Measurements from ENCODE around the gene CMSS1.
A peak's percentile ranks its signal among the peaks of the same experiment; 100 is the strongest.

CMSS1 gene

GRCh38 chr3:99881121-99881524 is 63.5 kb downstream of the CMSS1 start:
- Histone ChIP-seq H3K4me1 (ENCODE audit: insufficient read depth, low read length) (peaks cover 12% of the 10 kb centered on the region; the same call in 1 of the 2 replicates), H3K9me3 (ENCODE audit: control insufficient read depth, insufficient read depth, low read length) (no peaks in the 10 kb centered on the region), H3K9ac (ENCODE audit: low read depth, low read length) (no peak overlapping the region), H3K36me3 (ENCODE audit: insufficient read depth, low read length) (no peaks in the 10 kb centered on the region; the same call in 1 of the 2 replicates)

GRCh38 chr3:99882436-99883137 is 64.9 kb downstream of the CMSS1 start:
- no peaks in the 10 kb centered on the region for H3K9me3 ChIP-seq (ENCODE audit: control insufficient read depth, insufficient read depth, low read length)
- peaks cover 12% of the 10 kb centered on the region; the same call in 1 of the 2 replicates for H3K4me1 ChIP-seq (ENCODE audit: insufficient read depth, low read length)
- no peak overlapping the region for H3K9ac ChIP-seq (ENCODE audit: low read depth, low read length)
- no peaks in the 10 kb centered on the region; the same call in 1 of the 2 replicates for H3K36me3 ChIP-seq (ENCODE audit: insufficient read depth, low read length)

DNA sequence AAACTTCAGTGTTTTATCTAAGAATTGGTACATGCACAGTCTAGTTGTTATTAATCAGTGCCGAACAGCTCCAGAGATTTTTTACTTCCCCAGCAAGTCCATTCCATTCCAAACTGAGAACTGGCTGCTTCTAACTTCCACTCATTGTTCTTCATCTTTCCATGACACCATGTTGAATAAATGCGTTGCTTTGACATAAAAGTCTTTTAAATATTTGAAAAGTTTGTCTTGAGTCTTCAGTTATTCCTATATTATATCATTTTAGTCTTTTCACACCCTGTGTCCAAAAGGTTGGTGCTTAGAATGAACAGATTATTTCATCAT is 65.4 kb downstream of the CMSS1 start:
- Histone ChIP-seq H3K4me1 (ENCODE audit: insufficient read depth, low read length) (peaks cover 8% of the 10 kb centered on the region; the same call in 1 of the 2 replicates), H3K9me3 (ENCODE audit: control insufficient read depth, insufficient read depth, low read length) (no peaks in the 10 kb centered on the region), H3K36me3 (ENCODE audit: insufficient read depth, low read length) (no peaks in the 10 kb centered on the region; the same call in 1 of the 2 replicates), H3K9ac (ENCODE audit: low read depth, low read length) (no peak overlapping the region)

- Histone ChIP-seq H3K36me3 (ENCODE audit: insufficient read depth, low read length) (no peaks in the 10 kb centered on the region; the same call in 1 of the 2 replicates), H3K9ac (ENCODE audit: low read depth, low read length) (no peak overlapping the region), H3K9me3 (ENCODE audit: control insufficient read depth, insufficient read depth, low read length) (no peaks in the 10 kb centered on the region), H3K4me1 (ENCODE audit: insufficient read depth, low read length) (peaks cover 7% of the 10 kb centered on the region; the same call in 1 of the 2 replicates)
These were observed 66.0 kb downstream of the CMSS1 start for GRCh38 chr3:99883693-99884092.

- peaks cover 7% of the 10 kb centered on the region; the same call in 1 of the 2 replicates for H3K4me1 ChIP-seq (ENCODE audit: insufficient read depth, low read length)
- no peaks in the 10 kb centered on the region; the same call in 1 of the 2 replicates for H3K36me3 ChIP-seq (ENCODE audit: insufficient read depth, low read length)
- no peak overlapping the region for H3K9ac ChIP-seq (ENCODE audit: low read depth, low read length)
- no peaks in the 10 kb centered on the region for H3K9me3 ChIP-seq (ENCODE audit: control insufficient read depth, insufficient read depth, low read length)
These were observed 66.8 kb downstream of the CMSS1 start for GRCh38 chr3:99884484-99884883.

- H3K4me1 ChIP-seq (ENCODE audit: insufficient read depth, low read length) = peaks cover 7% of the 10 kb centered on the region; the same call in 1 of the 2 replicates
- H3K9ac ChIP-seq (ENCODE audit: low read depth, low read length) = no peak overlapping the region
- no peaks in the 10 kb centered on the region; the same call in 1 of the 2 replicates for H3K36me3 ChIP-seq (ENCODE audit: insufficient read depth, low read length)
- no peaks in the 10 kb centered on the region for H3K9me3 ChIP-seq (ENCODE audit: control insufficient read depth, insufficient read depth, low read length)
These were observed 67.4 kb downstream of the CMSS1 start for GRCh38 chr3:99885085-99885484.

DNA sequence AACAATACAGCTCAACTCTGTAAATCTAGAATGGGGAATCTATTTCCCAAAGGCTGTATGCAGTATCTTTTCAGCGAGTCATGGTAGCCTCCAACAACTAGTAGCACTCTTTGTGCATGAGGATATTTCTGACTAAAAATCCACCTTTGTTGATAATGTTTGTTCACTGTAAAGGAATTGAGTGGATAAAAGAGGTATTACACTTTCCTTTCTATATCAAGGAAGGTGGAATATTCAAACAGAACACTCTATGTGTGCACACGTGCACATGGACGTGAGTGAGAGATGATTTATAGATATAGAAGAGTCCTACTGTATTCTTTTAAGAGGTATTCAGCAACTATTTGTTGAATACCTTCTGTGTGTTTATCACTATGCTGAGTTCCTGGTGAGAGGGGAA is 68.2 kb downstream of the CMSS1 start:
- no peak overlapping the region for H3K9ac ChIP-seq (ENCODE audit: low read depth, low read length)
- H3K4me1 ChIP-seq (ENCODE audit: insufficient read depth, low read length) = peaks cover 9% of the 10 kb centered on the region; the same call in 1 of the 2 replicates
- no peaks in the 10 kb centered on the region for H3K9me3 ChIP-seq (ENCODE audit: control insufficient read depth, insufficient read depth, low read length)
- H3K36me3 ChIP-seq (ENCODE audit: insufficient read depth, low read length) = no peaks in the 10 kb centered on the region

- Histone ChIP-seq H3K9me3 (ENCODE audit: control insufficient read depth, insufficient read depth, low read length) (no peaks in the 10 kb centered on the region), H3K4me1 (ENCODE audit: insufficient read depth, low read length) (peaks cover 20% of the 10 kb centered on the region), H3K36me3 (ENCODE audit: insufficient read depth, low read length) (no peaks in the 10 kb centered on the region), H3K9ac (ENCODE audit: low read depth, low read length) (no peak overlapping the region)
These were observed 74.1 kb downstream of the CMSS1 start for GRCh38 chr3:99891610-99892285.

DNA sequence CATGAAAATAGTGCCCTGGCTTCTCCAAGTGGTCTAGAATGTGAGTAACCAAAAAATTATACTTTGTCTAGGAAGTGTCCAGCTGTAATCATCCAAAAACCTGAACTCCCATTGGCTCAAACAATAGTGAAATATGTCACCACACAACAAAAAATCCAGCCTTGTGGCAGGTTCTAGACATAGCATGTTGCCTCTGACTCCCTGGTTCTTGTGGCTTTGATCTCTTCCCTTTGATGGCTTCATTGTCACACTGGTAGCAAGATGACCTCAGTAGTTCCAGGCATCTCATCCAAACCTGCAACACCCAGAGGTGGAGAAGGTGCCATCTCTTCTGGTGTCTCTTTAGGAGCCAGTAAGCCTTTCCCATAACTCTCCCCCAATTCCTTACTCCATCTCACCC is 74.7 kb downstream of the CMSS1 start:
- Histone ChIP-seq H3K4me1 (ENCODE audit: insufficient read depth, low read length) (peaks cover 20% of the 10 kb centered on the region), H3K36me3 (ENCODE audit: insufficient read depth, low read length) (no peaks in the 10 kb centered on the region), H3K9me3 (ENCODE audit: control insufficient read depth, insufficient read depth, low read length) (no peaks in the 10 kb centered on the region), H3K9ac (ENCODE audit: low read depth, low read length) (no peak overlapping the region)

DNA sequence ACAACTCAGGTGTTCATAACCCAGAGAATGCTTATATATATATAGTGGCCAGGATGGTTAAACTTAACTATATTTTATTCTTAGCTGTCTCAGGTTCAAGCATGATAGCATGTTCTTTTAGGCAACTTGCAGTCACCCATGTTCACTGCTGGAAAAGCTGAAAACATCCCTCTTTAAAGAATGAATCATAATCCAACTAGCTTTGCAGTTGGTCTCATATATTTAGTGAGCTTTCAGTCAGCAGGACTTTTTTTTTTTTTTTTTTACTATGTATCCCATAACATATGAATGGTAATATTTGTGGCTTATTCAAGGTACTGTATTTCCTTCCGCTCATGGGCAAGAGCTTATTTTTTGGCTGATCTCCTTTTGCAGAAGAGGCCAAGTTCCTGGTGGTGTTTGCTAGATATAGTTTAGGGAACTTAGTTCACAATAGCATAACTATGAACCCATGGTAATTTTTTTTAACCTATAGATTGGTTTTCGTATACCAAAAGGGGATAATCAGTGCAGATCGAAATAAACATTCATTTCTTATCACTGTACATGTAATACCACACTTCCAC is 77.6 kb downstream of the CMSS1 start:
- peaks cover 20% of the 10 kb centered on the region for H3K4me1 ChIP-seq (ENCODE audit: insufficient read depth, low read length)
- no peak overlapping the region for H3K9ac ChIP-seq (ENCODE audit: low read depth, low read length)
- H3K9me3 ChIP-seq (ENCODE audit: control insufficient read depth, insufficient read depth, low read length) = no peaks in the 10 kb centered on the region
- H3K36me3 ChIP-seq (ENCODE audit: insufficient read depth, low read length) = no peaks in the 10 kb centered on the region

DNA sequence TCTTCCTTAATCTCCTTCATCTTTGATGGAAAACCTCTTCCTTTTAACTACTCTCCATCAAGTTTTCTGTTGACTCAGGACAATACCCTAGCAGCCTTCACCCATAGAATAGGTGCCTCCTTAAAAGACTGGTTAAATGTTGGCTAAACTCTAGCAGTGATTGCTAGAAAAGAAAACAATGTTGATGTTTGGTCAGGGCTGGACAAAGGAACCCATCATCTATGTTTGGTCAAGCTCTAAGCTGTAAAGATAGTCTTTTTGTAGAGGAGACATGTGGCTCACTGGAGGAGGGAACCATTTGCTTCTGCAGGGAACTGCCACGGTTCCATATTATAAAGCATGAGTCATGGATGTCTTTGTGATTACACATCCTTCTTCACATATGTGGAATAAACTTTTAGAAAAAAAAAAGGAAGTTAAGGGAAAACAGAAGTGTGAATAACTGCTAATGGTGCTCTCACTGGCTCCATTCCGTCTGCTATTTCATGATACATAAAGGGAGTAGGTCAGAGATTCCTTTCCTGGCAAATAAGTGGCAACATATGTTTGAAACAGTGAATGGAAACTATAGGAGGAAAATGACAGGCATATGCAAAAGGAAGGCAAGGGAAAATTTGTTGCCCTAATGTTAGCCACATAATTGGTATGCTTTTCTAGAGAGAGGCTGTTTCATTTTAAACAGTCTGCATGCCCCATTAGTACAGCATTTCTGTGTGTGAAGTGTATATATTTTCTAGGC is 78.2 kb downstream of the CMSS1 start:
- H3K9ac ChIP-seq (ENCODE audit: low read depth, low read length) = 0 out of 2 replicates have a peak overlapping the region, but pooled peaks have one; percentile 8
- no peaks in the 10 kb centered on the region for H3K36me3 ChIP-seq (ENCODE audit: insufficient read depth, low read length)
- H3K4me1 ChIP-seq (ENCODE audit: insufficient read depth, low read length) = peaks cover 23% of the 10 kb centered on the region
- H3K9me3 ChIP-seq (ENCODE audit: control insufficient read depth, insufficient read depth, low read length) = no peaks in the 10 kb centered on the region

DNA sequence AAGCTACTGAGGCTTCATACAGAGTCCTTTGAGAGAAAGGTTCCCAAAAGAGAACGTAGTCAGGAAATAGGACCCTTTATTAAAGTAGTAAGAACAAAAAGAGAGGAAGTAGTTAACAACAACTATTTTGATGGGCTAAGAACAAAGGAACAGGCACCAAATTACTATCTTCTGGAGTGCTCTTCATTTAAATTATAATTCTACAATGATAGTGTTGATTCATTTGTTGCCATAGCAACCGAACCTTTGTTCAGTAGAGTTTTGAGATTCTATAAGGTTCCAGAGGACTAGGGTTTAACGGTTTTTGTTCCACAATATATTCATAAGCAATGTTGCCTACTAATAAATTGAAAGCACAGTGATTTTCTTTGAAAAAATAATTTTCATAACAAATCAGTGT is 78.8 kb downstream of the CMSS1 start:
- Histone ChIP-seq H3K4me1 (ENCODE audit: insufficient read depth, low read length) (peaks cover 24% of the 10 kb centered on the region), H3K9ac (ENCODE audit: low read depth, low read length) (0 out of 2 replicates have a peak overlapping the region, but pooled peaks have one; percentile 8), H3K36me3 (ENCODE audit: insufficient read depth, low read length) (no peaks in the 10 kb centered on the region)

DNA sequence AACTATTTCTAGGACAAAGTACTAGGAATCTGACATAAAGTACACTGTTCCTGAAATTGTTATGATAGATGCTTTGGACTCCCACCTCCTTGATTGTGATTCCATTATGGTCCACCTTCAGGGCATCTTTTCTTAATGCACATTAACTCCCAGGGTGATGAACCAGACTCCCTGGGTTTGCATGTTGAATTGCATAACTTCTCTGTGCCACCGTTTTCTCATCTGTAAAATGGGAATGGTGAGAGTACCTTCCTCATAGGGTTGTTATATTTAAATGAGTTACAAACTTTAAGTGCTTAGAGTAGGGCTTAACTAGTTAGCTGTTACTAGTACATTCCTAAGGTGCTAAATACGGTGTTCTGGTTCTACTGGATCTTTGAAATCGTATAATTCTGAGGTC is 81.9 kb downstream of the CMSS1 start:
- Histone ChIP-seq H3K9ac (ENCODE audit: low read depth, low read length) (no peak overlapping the region), H3K36me3 (ENCODE audit: insufficient read depth, low read length) (no peaks in the 10 kb centered on the region), H3K9me3 (ENCODE audit: control insufficient read depth, insufficient read depth, low read length) (no peaks in the 10 kb centered on the region), H3K4me1 (ENCODE audit: insufficient read depth, low read length) (peaks cover 27% of the 10 kb centered on the region)

More for the DNA sequence above, 78.8 kb downstream of the CMSS1 start:
- no peaks in the 10 kb centered on the region for H3K9me3 ChIP-seq (ENCODE audit: control insufficient read depth, insufficient read depth, low read length)

GRCh38 chr3:99900248-99900647 is 82.6 kb downstream of the CMSS1 start:
- H3K9me3 ChIP-seq (ENCODE audit: control insufficient read depth, insufficient read depth, low read length) = no peaks in the 10 kb centered on the region
- H3K4me1 ChIP-seq (ENCODE audit: insufficient read depth, low read length) = peaks cover 25% of the 10 kb centered on the region
- H3K36me3 ChIP-seq (ENCODE audit: insufficient read depth, low read length) = no peaks in the 10 kb centered on the region
- H3K9ac ChIP-seq (ENCODE audit: low read depth, low read length) = no peak overlapping the region

Measured in ES-I3 (cell line).